ENCODE results near the gene RNF224. TPM values are rescaled to one million over a fixed set of nuclear protein-coding genes. Genes with fewer than 3 reads are reported as not detected.

The RNF224 gene
- total RNA-seq = not detected in 2 replicates

GRCh38 chr9:137227054-137227852 lies at the start of gene RNF224:
Gene RNF224 (plus strand): TSS chr9:137227502. CDS start chr9:137228336, 834 bp downstream.

GRCh38 chr9:137188490-137189296 lies 38.6 kb upstream of the RNF224 start, which contains the start of the genes ANAPC2 and SSNA1:
Gene ANAPC2 (minus strand): TSS chr9:137188560. CDS start chr9:137188532, 28 bp downstream.
Gene SSNA1 (plus strand): TSS chr9:137188676. CDS start chr9:137188727, 51 bp downstream.

GRCh38 chr9:137200311-137201204 lies 26.7 kb upstream of the RNF224 start, which contains the start of gene TPRN:
Gene TPRN (minus strand): TSS chr9:137200741. CDS start chr9:137200711, 30 bp downstream.

GRCh38 chr9:137205126-137206069 lies 21.9 kb upstream of the RNF224 start, which contains the start of the genes NDOR1 and TMEM203:
Gene NDOR1 (plus strand): TSS chr9:137205700. CDS start chr9:137205778, 78 bp downstream.
Gene TMEM203 (minus strand): TSS chr9:137205648. CDS start chr9:137205414, 234 bp downstream.

GRCh38 chr9:137222190-137223077 lies 4.9 kb upstream of the RNF224 start, which contains the start of gene RNF208:
Gene RNF208 (minus strand): TSS chr9:137222240. CDS start chr9:137221212, 1,028 bp downstream.

GRCh38 chr9:137224830-137225694 lies 2.2 kb upstream of the RNF224 start, which contains the start of gene CYSRT1:
Gene CYSRT1 (plus strand): TSS chr9:137225174. CDS start chr9:137225622, 448 bp downstream.

GRCh38 chr9:137230705-137231371 lies 3.5 kb downstream of the RNF224 start, which contains the start of gene SLC34A3:
Gene SLC34A3 (plus strand): TSS chr9:137230901. CDS start chr9:137231703, 802 bp downstream.

GRCh38 chr9:137240841-137241489 lies 13.7 kb downstream of the RNF224 start, which contains the start of gene TUBB4B:
Gene TUBB4B (plus strand): TSS chr9:137241287. CDS start chr9:137241361, 74 bp downstream.

GRCh38 chr9:137251194-137251461 lies 23.8 kb downstream of the RNF224 start, which contains the start of gene STPG3:
Gene STPG3 (plus strand): TSS chr9:137251286. CDS start chr9:137251287, 1 bp downstream.

GRCh38 chr9:137254624-137255447 lies 27.5 kb downstream of the RNF224 start, which contains the start of gene NELFB:
Gene NELFB (plus strand): TSS chr9:137255327.

GRCh38 chr9:137277329-137278041 lies 50.2 kb downstream of the RNF224 start, which contains the start of gene TOR4A:
Gene TOR4A (plus strand): TSS chr9:137277726. CDS start chr9:137278690, 964 bp downstream.

